Transverse colon (tissue), 4 donors: ENCODE data around the gene AS3MT. TPM values are rescaled to one million over a fixed set of nuclear protein-coding genes. Genes with fewer than 3 reads are reported as not detected.
"Not testable (repeated sequence)": the region's sequence is repeated elsewhere in the genome, so short reads cannot be mapped to it uniquely, and the experiment has no call there.

ENCODE experiments used
- DNase-seq: peaks from one replicate; pipeline ENCODE4 v3.0.0-alpha.2; 2019
- H3K27ac ChIP-seq, 4 donors: fragments of 200-600 bp; sonication (generic); 2 replicates each; pipeline ENCODE4 v1.5.1; 2016 to 2018; ENCODE audit warnings: inconsistent platforms in 4 of 4
- H3K27me3 ChIP-seq: fragments of 200-600 bp; sonication (generic); 2 replicates; pipeline ENCODE4 v1.5.1; 2017; ENCODE audit warnings: inconsistent platforms
- H3K36me3 ChIP-seq, 4 donors: fragments of 200-600 bp; sonication (generic); 2 replicates each; pipeline ENCODE4 v1.5.1; 2017 to 2019; ENCODE audit warnings: inconsistent platforms in 4 of 4
- H3K4me1 ChIP-seq, 4 donors: fragments of 200-600 bp; sonication (generic); 2 replicates each; pipeline ENCODE4 v1.5.1; 2017 to 2020; ENCODE audit warnings: inconsistent platforms in 4 of 4
- H3K4me3 ChIP-seq, 4 donors: fragments of 200-600 bp; sonication (generic); 1 replicate in 1 of 4; 2 replicates in 3 of 4; pipeline versions ENCODE4 v1.5.1 to v1.6.1; 2017 to 2019; ENCODE audit warnings: inconsistent platforms in 4 of 4
- H3K9me3 ChIP-seq, 2 donors: fragments of 200-600 bp; sonication (generic); 2 replicates each; pipeline ENCODE4 v1.5.1; 2017 to 2019; ENCODE audit warnings: inconsistent platforms in 2 of 2
- CTCF ChIP-seq, 5 experiments: fragments of 200-600 bp in 3 of 5; fragments of 450-650 bp in 2 of 5; sonication (generic) in 3 of 5; IDR thresholded peaks; 1 replicate in 2 of 5; 2 replicates in 3 of 5; pipeline ENCODE4 v1.5.1; 2016 to 2017; ENCODE audit warnings: antibody characterized with exemption in 5 of 5, inconsistent platforms in 3 of 5, mild to moderate bottlenecking in 2 of 5, moderate library complexity in 1 of 5
- EP300 ChIP-seq: sonication (generic); formaldehyde crosslinking; IDR thresholded peaks from one replicate; pipeline ENCODE4 v1.6.1; 2017; ENCODE audit warnings: antibody characterized with exemption, low read depth
- POLR2A ChIP-seq: fragments of 450-650 bp; IDR thresholded peaks from one replicate; pipeline ENCODE4 v1.6.1; 2016; ENCODE audit warnings: antibody characterized with exemption, mild to moderate bottlenecking, moderate library complexity
- POLR2AphosphoS5 ChIP-seq, 3 donors: sonication (generic); formaldehyde crosslinking; IDR thresholded peaks; one replicate each; pipeline ENCODE4 v1.6.1; 2016; ENCODE audit warnings: antibody characterized with exemption in 3 of 3
- WGBS, 2 donors: methylation state at CpG; one replicate each; pipeline ENCODE4 v1.1.5; 2018; ENCODE audit warnings: low coverage in 1 of 2; 5-methylcytosine and 5-hydroxymethylcytosine counted together
- in situ Hi-C, 4 donors: fragments of 200-750 bp; cut with MboI; loops; one replicate each; pipeline versions ENCODE4 v1.15.0 to v1.15.1; 2017; ENCODE audit warnings: low sequenced_read_pairs in 3 of 4, low pct_ligation_motif_present in 1 of 4, low pct_unique_long_range_greater_than_20kb in 1 of 4
- intact Hi-C: fragments of 100-400 bp; cut with DNase I; formaldehyde crosslinking; loops from one replicate; pipeline ENCODE4 v1.15.1; 2023; ENCODE audit warnings: low total_unique reads
- total RNA-seq, 4 donors: library from RNA; depleted of rRNA; stranded (reverse); fragments of >200 nt; gene quantifications; one replicate each; pipeline ENCODE4 v1.1.0, GENCODE V29; 2016

Gene AS3MT
- total RNA-seq, 4 donors from 2014 or later, result 0.96 to 3.4 (median 2.9) TPM; not detected in 1

GRCh38 chr10:102841827-102842345, 27.4 kb upstream of the AS3MT start:
- TF ChIP-seq EP300, result no peak
- TF ChIP-seq POLR2AphosphoS5 (IDR thresholded peaks at IDR 0.05), result no peak
- TF ChIP-seq POLR2A, result no peak
- TF ChIP-seq CTCF (IDR thresholded peaks at IDR 0.05), result no peak

GRCh38 chr10:102843139-102843538, 26.1 kb upstream of the AS3MT start:
- H3K9me3 ChIP-seq, H3K36me3 ChIP-seq, DNase-seq, intact Hi-C loops, H3K4me1 ChIP-seq, H3K27me3 ChIP-seq, H3K4me3 ChIP-seq, H3K27ac ChIP-seq: not testable (repeated sequence)
- in situ Hi-C loops, result loop anchor here in 1 of 4 donors (10.0 kb wide), 1 partner anchor 222 kb away; no protein-coding TSS in a partner anchor
- WGBS, 2 donors, result 59 to 71% methylated on average over 6 to 8 of the region's 8 CpGs

More at GRCh38 chr10:102841827-102842345, 27.4 kb upstream of the AS3MT start:
- Histone ChIP-seq H3K27ac (no peak overlapping the region), H3K4me3 (no peak overlapping the region), H3K36me3 (no peaks in the 10 kb centered on the region), H3K27me3 (no peaks in the 10 kb centered on the region), H3K4me1 (no peaks in the 10 kb centered on the region), H3K9me3 (peaks cover 8 to 9% of the 10 kb centered on the region in 2 donors)
- WGBS, 2 donors, result 85 to 92% methylated on average over 4 to 11 of the region's 11 CpGs
- intact Hi-C loops (no loop called here), in situ Hi-C loops (loop anchor here in 1 of 4 donors (10.0 kb wide), 1 partner anchor 223 kb away; no protein-coding TSS in a partner anchor)
- DNase-seq, result no peak

GRCh38 chr10:102844190-102844776, 25.0 kb upstream of the AS3MT start:
- H3K4me1 ChIP-seq, H3K4me3 ChIP-seq, intact Hi-C loops, DNase-seq, H3K36me3 ChIP-seq, H3K27me3 ChIP-seq, H3K27ac ChIP-seq, H3K9me3 ChIP-seq: not testable (repeated sequence)
- in situ Hi-C loops, result loop anchor here in 1 of 4 donors (10.0 kb wide), 1 partner anchor 221 kb away; no protein-coding TSS in a partner anchor
- WGBS, 2 donors, result 88 to 91% methylated on average over 5 to 6 of the region's 6 CpGs

- no peaks in the 10 kb centered on the region for H3K36me3 ChIP-seq
- in situ Hi-C loops (loop anchor here in 1 of 4 donors (10.0 kb wide), 1 partner anchor 219 kb away; no protein-coding TSS in a partner anchor), intact Hi-C loops (no loop called here)
- H3K27ac ChIP-seq, result no peak overlapping the region
- TF ChIP-seq POLR2A (no peak), POLR2AphosphoS5 (IDR thresholded peaks at IDR 0.05) (no peak)
- H3K9me3 ChIP-seq, result no peaks in the 10 kb centered on the region
- no peaks in the 10 kb centered on the region for H3K27me3 ChIP-seq
- DNase-seq, result no peak
- no peaks in the 10 kb centered on the region for H3K4me1 ChIP-seq
- no peak overlapping the region for H3K4me3 ChIP-seq
- WGBS, 2 donors, result 80 to 87% methylated on average over 1 to 9 of the region's 9 CpGs
Observed at GRCh38 chr10:102845352-102845902, 23.8 kb upstream of the AS3MT start.

- WGBS, 2 donors, result 83 to 87% methylated on average over 4 to 9 of the region's 9 CpGs
Observed at GRCh38 chr10:102850025-102850518, 19.2 kb upstream of the AS3MT start.

GRCh38 chr10:102853237-102853636, 16.0 kb upstream of the AS3MT start:
- H3K36me3 ChIP-seq, DNase-seq, intact Hi-C loops, H3K9me3 ChIP-seq, H3K4me3 ChIP-seq, in situ Hi-C loops, H3K27me3 ChIP-seq: not testable (repeated sequence)
- 87 to 93% methylated on average over 3 to 7 of the region's 7 CpGs for WGBS, 2 donors
- Histone ChIP-seq H3K4me1 (peaks cover 0 to 15% (median 6%) of the 10 kb centered on the region in 4 donors), H3K27ac (peak overlapping the region in 1 of 4 donors; percentile 91)

More at GRCh38 chr10:102850025-102850518, 19.2 kb upstream of the AS3MT start:
- TF ChIP-seq POLR2A (no peak), CTCF (IDR thresholded peaks at IDR 0.05) (no peak), POLR2AphosphoS5 (IDR thresholded peaks at IDR 0.05) (no peak), EP300 (no peak)
- H3K4me3 ChIP-seq, result no peak overlapping the region
- in situ Hi-C loops (no loop called here), intact Hi-C loops (no loop called here)
- H3K9me3 ChIP-seq, result no peaks in the 10 kb centered on the region
- H3K4me1 ChIP-seq, result peaks cover 0 to 9% (median 4%) of the 10 kb centered on the region in 4 donors
- H3K27ac ChIP-seq, result no peak overlapping the region
- H3K27me3 ChIP-seq, result no peaks in the 10 kb centered on the region
- H3K36me3 ChIP-seq, result no peaks in the 10 kb centered on the region
- DNase-seq, result no peak

GRCh38 chr10:102855731-102856436, 13.4 kb upstream of the AS3MT start:
- H3K36me3 ChIP-seq, intact Hi-C loops, in situ Hi-C loops, H3K9me3 ChIP-seq, DNase-seq, H3K27me3 ChIP-seq, H3K4me3 ChIP-seq: not testable (repeated sequence)
- H3K4me1 ChIP-seq, result peaks cover 0 to 15% (median 6%) of the 10 kb centered on the region in 4 donors
- peak overlapping the region; percentile 10 to 58 (median 25) for H3K27ac ChIP-seq
- whole genome bisulfite sequencing, 2 donors, result 77 to 93% methylated on average over 3 to 11 of the region's 11 CpGs
